Esophagus muscularis mucosa (tissue), 3 donors: ENCODE data around the gene GNA14.

Experiments
- CTCF ChIP-seq, 3 experiments: fragments of 200-600 bp in 2 of 3; fragments of 450-650 bp in 1 of 3; sonication (generic) in 2 of 3; IDR thresholded peaks; one replicate each; pipeline ENCODE4 v1.5.1; 2017 to 2019; ENCODE audit warnings: antibody characterized with exemption in 3 of 3, mild to moderate bottlenecking in 2 of 3, moderate library complexity in 1 of 3
- POLR2A ChIP-seq: fragments of 450-650 bp; IDR thresholded peaks from one replicate; pipeline ENCODE4 v1.6.1; 2017; ENCODE audit warnings: antibody characterized with exemption, moderate library complexity, mild to moderate bottlenecking, low read depth
- POLR2AphosphoS5 ChIP-seq, 2 donors: sonication (generic); formaldehyde crosslinking; IDR thresholded peaks; one replicate each; pipeline ENCODE4 v1.6.1; 2017; ENCODE audit warnings: antibody characterized with exemption in 2 of 2

GRCh38 chr9:77512876-77513275, 135.2 kb downstream of the GNA14 start:
- TF ChIP-seq POLR2A, result no peak
- TF ChIP-seq CTCF (IDR thresholded peaks at IDR 0.05), result no peak
- TF ChIP-seq POLR2AphosphoS5 (IDR thresholded peaks at IDR 0.05), result no peak
